Neural crest cell (in vitro differentiated cells): ENCODE data around the gene DIRAS3. TPM values are rescaled to one million over a fixed set of nuclear protein-coding genes. Genes with fewer than 3 reads are reported as not detected.
A peak's percentile ranks its signal among the peaks of the same experiment; 100 is the strongest.

ENCODE experiments used
- DNase-seq: peaks from one replicate; pipeline ENCODE4 v3.0.0; 2021; ENCODE audit warnings: low read depth, mixed read lengths, low spot score
- H3K27ac Mint-ChIP-seq: one replicate; pipeline ENCODE4 v1.8.0; 2021; ENCODE audit warnings: mild to moderate bottlenecking, mixed read lengths; ENCODE audit not compliant: unreplicated experiment
- H3K27me3 Mint-ChIP-seq: 2 replicates; pipeline ENCODE4 v1.8.0; 2021; ENCODE audit warnings: low read depth, mild to moderate bottlenecking, mixed read lengths
- H3K36me3 Mint-ChIP-seq: 2 replicates; pipeline ENCODE4 v1.8.0; 2021; ENCODE audit warnings: low read depth, mild to moderate bottlenecking, mixed read lengths
- H3K4me1 Mint-ChIP-seq: 2 replicates; pipeline ENCODE4 v1.8.0; 2021; ENCODE audit warnings: mixed read lengths
- H3K4me3 Mint-ChIP-seq: one replicate; pipeline ENCODE4 v1.8.0; 2021; ENCODE audit warnings: mild to moderate bottlenecking, mixed read lengths
- H3K9me3 Mint-ChIP-seq: 2 replicates; pipeline ENCODE4 v1.8.0; 2021; ENCODE audit warnings: mixed read lengths
- total RNA-seq: library from RNA; stranded (reverse); gene quantifications from 2 replicates; pipeline ENCODE4 v1.2.1, GENCODE V29; 2021
- TF ChIP-seq, protein P1 (sequence below): fragments of 200-600 bp; sonication (generic); conservative IDR thresholded peaks from 2 replicates; pipeline ENCODE4 v1.5.0; 2021; ENCODE audit warnings: antibody characterized with exemption, mild to moderate bottlenecking

The DIRAS3 gene
- total RNA-seq, 1 donor from 2014 or later, result 1.1 TPM

DNA sequence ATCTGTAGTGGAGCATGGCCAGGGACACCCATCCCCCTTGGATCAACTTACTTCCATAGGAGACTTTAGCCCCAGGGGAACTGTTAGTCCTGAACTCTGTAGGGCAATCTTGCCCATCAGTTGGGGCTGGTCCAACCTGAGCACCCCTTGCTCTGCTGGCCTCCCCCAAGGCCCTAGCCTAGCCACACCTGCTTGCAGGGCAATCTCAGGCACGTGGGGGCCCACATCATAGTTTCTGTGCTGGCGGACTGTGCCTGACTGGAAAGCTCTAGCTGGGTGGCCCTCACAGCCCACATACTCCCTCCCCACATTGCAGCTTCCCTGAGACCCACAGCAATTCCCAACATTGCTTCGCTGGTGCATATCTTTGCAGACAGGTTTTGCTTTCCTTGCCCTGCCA lies 6.6 kb upstream of the DIRAS3 start:
- no peak for DNase-seq
- Mint-ChIP-seq H3K4me1 (no peaks in the 10 kb centered on the region), H3K27me3 (peaks cover 4% of the 10 kb centered on the region), H3K36me3 (peaks cover 4% of the 10 kb centered on the region), H3K9me3 (peaks cover 14% of the 10 kb centered on the region), H3K27ac (no peak overlapping the region), H3K4me3 (no peak overlapping the region)
- TF ChIP-seq, protein P1, sequence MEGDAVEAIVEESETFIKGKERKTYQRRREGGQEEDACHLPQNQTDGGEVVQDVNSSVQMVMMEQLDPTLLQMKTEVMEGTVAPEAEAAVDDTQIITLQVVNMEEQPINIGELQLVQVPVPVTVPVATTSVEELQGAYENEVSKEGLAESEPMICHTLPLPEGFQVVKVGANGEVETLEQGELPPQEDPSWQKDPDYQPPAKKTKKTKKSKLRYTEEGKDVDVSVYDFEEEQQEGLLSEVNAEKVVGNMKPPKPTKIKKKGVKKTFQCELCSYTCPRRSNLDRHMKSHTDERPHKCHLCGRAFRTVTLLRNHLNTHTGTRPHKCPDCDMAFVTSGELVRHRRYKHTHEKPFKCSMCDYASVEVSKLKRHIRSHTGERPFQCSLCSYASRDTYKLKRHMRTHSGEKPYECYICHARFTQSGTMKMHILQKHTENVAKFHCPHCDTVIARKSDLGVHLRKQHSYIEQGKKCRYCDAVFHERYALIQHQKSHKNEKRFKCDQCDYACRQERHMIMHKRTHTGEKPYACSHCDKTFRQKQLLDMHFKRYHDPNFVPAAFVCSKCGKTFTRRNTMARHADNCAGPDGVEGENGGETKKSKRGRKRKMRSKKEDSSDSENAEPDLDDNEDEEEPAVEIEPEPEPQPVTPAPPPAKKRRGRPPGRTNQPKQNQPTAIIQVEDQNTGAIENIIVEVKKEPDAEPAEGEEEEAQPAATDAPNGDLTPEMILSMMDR, result no peak

DNA sequence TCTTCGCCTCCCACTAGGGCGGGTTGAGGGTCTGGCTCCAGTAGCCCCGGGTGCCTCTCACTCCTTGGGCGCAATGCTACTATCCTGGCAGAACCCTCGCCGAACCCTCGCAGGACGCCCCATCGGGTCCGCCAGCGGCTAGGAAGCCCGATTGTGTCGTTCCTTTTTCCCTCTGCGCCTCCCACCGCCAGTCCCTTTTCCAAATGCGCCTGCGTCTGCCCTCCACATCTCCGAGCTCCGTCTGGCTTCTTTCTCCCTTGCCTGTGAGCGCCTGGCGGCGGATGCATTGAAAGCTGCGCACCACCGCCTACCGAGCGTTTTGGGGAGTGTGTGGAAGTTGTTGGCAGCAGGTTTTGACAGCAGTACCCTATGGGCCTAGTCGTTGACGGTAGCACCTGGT lies 1.0 kb upstream of the DIRAS3 start:
- Mint-ChIP-seq H3K27me3 (peaks cover 46% of the 10 kb centered on the region), H3K9me3 (no peaks in the 10 kb centered on the region), H3K4me1 (no peaks in the 10 kb centered on the region), H3K27ac (no peak overlapping the region), H3K36me3 (no peaks in the 10 kb centered on the region), H3K4me3 (peak overlapping the region; percentile 74)
- TF ChIP-seq, protein P1, result peak; percentile 54
- peak; percentile 24 for DNase-seq

DNA sequence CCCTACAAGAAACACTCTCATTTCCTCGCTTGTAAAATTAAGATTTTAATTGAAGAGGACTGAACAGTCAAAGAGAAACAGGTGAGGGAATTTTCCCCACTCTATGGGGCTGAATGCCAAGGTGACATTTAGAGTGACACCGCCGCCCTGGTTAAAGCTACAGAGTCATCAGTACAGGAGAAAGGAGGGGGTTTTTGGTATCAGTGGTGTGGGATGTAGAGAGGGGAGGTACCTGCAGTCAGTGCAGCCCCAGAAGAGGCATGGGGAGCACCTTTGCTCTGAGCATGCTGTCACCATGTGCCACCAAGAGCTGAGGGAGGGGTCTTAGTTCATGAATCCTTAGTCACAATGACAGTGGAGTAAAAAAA lies 2.8 kb downstream of the DIRAS3 start:
- DNase-seq, result no peak
- no peaks in the 10 kb centered on the region for H3K4me1 Mint-ChIP-seq
- H3K36me3 Mint-ChIP-seq, result peaks cover 3% of the 10 kb centered on the region
- peaks cover 46% of the 10 kb centered on the region for H3K27me3 Mint-ChIP-seq
- TF ChIP-seq, protein P1, result no peak
- no peak overlapping the region for H3K27ac Mint-ChIP-seq
- H3K4me3 Mint-ChIP-seq, result no peak overlapping the region
- H3K9me3 Mint-ChIP-seq, result no peaks in the 10 kb centered on the region

DNA sequence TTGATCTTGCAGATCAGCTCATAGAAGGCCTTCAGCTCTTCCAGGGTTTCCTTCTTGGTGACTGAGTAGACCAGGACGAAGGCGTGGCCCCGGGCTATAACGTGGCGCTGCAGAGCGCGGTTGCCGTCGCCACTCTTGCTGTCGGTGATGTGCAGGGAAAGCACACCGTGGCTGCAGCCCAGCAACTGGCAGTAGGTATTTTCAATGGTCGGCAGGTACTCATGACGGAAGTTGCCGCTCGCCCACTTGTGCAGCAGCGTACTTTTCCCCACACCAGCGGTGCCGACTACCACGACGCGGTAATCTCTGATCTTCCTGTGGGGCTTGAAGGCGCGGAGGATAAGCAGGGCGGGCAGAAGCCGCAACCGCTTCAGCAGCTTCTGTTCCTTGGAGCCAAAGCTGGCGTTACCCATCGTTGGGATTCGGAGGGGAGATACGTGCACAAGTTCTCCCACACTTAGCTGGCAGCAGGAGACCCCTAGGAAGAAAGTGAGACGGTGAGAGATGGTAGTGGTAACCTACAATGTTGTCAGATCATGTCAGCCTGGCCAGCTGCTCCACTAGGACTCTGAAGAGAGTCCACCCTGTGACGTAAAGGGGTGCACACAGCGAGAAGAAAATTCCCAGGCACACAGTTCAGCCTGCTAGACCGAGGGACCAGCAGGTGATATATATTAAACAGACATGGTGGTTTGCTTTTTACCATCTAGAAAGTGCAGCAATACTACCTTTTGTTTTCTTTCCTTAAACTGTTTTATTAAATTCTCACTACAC lies 3.4 kb downstream of the DIRAS3 start:
- TF ChIP-seq, protein P1, result no peak
- Mint-ChIP-seq H3K4me3 (no peak overlapping the region), H3K27me3 (peaks cover 42% of the 10 kb centered on the region), H3K9me3 (no peaks in the 10 kb centered on the region), H3K27ac (no peak overlapping the region), H3K4me1 (no peaks in the 10 kb centered on the region), H3K36me3 (peaks cover 3% of the 10 kb centered on the region)
- DNase-seq, result no peak

DNA sequence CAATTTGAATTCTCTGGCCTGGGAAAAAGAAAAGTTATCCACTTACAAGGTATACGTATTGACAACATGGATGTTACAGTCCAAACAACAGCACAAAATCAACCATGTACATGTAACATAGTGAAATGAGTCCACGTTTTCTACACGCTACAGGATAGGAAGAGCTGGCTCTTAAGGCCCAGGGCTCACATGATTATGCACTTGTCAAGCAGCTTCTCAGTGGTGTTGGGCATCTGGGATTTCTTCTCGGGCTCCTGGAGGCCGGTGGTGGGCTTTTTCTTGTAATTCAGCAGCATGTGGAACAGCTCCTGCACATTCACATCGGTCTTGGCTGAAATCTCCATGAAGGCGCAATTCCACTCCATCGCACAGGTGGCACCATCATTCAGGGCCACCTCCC lies 4.0 kb downstream of the DIRAS3 start:
- Mint-ChIP-seq H3K9me3 (no peaks in the 10 kb centered on the region), H3K27me3 (peaks cover 37% of the 10 kb centered on the region), H3K4me3 (no peak overlapping the region), H3K27ac (no peak overlapping the region), H3K4me1 (no peaks in the 10 kb centered on the region), H3K36me3 (peaks cover 3% of the 10 kb centered on the region)
- TF ChIP-seq, protein P1, result no peak
- DNase-seq, result no peak
